ENCODE measurements around the gene INHBE.

The INHBE gene

DNA sequence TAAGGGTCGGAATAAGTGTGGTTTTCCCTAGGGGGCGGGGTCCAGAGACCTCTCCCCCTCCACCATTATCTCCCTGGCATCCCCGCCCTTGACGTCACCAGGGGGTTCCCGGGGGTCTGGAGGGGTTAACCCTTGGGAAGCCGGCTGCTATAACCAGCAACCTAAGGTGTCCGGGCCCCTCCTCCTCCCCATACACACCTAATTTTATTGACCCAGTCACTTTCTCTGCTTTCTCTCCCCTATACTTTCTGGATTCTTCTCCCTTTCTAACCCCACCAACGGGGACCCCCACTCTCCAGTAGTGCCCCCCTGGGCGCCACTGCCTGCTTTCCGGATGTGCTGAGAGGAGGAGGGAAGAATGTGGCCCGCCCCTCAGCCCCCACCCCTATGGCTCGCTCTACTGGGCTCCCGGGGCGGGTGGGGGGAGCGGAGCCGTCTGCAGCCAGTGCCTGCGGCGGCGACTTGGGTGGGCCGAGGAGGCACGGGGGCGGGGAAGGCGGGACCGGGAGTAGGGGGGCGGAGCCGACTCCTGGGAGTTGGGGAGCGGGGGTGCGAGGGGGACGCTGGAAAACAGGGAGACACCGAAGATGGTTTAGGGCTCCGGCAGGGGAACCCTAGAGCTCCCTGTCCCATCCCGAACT, 6.3 kb downstream of the INHBE start:
- DNase-seq (ENCODE audit: low read depth in 2 of 2): no peak

DNA sequence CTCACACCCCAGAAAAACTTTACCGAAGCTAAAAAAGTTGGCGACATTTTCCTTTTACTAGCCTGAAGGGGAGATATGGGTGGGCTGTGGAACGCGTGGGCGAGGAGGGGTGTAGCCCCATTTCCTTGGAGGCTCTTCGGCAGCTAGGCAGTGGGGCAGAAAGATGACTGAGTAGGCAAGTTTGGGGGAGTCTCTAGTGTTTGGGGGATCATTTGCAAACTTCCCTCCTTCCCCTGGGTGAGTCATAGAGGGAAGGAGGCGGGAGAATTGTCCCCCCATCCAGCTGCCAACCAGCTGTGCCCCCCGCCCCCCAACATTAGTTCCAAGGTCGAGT, 6.8 kb downstream of the INHBE start:
- DNase-seq (ENCODE audit: low read depth in 2 of 2): no peak

DNA sequence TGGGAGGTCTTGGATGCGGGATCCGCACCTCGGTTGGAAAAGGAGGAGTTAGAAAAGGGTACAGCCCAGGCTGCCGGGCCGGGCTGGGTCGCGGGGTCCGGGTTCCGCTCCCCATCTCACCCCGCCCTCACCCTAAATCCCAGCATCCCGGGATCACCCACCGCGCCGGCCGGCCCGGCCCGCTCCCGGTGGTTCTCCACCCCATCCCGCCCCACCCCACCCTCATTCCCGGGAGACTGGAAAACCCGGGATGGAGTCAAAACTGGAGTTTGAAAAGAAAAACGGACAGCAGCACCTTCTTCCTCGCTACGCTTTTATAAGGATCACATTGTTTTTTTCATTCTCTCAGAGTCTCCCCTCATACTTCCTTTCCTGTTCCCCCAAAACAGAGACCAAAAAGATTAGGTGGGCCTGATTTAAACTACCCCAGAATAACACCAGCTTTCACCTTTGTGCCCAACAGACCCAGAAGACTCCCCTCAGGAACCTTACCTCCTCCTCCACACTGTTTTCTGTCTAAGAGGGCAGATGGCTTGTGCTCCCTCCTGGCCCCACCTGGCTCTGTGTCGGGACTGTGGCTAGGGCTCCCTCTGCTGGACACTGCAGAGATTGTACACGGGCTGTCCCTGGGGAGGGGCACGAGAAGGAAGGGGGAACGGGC, 7.3 kb downstream of the INHBE start:
- DNase-seq (ENCODE audit: low read depth in 2 of 2): peak; percentile 71 to 78

DNA sequence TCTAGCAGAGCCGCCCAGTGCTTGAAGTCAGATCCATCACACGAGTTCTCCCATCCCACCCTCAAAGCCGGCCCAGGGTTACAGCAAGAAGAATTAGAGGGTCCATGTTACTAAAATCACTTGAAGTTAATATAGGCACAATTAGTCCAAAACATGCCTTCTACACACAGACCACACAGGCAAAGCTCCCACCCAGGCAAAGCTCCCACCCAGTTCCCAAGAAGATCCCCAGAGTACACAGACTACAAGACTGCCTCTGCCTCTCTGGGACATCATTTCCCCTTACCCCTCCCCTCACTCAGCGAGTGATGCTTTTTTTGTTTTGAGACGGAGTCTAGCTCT, 7.8 kb downstream of the INHBE start:
- DNase-seq (ENCODE audit: low read depth in 2 of 2): no peak

DNA sequence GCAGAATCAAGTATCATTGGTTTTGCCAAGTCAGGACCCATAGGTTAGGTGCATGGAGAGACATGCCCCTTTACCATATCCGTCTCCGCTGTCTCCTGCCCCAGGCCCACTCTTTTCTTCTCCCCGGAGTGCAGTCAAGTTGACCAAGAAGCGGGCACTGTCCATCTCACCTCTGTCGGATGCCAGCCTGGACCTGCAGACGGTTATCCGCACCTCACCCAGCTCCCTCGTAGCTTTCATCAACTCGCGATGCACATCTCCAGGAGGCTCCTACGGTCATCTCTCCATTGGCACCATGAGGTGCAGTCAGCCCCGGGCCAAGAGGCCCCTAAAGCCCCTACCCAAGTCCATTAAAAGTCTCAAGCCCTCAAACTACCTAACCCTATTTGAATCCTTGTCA, 9.5 kb downstream of the INHBE start:
- DNase-seq (ENCODE audit: low read depth in 2 of 2): no peak

DNA sequence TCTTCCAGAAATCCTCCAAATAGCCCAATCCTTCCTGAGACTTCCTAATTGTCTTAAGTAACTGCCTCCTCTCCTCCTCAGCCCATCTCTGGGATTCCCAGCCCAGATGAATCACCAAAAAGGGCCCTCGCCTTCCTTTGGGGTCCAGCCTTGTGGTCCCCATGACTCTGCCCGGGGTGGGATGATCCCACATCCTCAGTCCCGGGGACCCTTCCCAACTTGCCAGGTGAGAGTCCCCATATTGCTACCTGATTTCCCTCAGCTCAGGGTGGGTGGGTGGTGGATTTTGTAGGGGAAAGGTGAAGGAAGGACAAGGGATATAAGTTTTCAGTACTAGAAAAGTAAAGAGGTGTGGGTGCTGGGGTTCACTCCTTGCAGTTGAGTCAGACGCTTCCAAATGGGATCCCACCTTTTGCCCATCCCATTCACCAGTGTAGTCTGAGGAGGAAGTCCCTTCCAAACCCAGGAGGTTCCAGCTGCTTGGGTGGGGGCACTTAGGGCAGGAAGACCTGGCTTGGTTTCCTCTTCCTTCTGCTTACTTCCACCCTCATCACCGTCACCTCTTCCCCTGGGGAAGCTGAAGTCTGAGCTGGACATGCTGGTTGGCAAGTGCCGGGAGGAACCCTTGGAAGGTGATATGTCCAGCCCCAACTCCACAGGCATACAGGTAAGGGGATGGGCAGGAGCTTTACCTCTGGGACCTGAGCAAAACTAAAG, 10.1 kb downstream of the INHBE start:
- no peak for DNase-seq (ENCODE audit: low read depth in 2 of 2)

DNA sequence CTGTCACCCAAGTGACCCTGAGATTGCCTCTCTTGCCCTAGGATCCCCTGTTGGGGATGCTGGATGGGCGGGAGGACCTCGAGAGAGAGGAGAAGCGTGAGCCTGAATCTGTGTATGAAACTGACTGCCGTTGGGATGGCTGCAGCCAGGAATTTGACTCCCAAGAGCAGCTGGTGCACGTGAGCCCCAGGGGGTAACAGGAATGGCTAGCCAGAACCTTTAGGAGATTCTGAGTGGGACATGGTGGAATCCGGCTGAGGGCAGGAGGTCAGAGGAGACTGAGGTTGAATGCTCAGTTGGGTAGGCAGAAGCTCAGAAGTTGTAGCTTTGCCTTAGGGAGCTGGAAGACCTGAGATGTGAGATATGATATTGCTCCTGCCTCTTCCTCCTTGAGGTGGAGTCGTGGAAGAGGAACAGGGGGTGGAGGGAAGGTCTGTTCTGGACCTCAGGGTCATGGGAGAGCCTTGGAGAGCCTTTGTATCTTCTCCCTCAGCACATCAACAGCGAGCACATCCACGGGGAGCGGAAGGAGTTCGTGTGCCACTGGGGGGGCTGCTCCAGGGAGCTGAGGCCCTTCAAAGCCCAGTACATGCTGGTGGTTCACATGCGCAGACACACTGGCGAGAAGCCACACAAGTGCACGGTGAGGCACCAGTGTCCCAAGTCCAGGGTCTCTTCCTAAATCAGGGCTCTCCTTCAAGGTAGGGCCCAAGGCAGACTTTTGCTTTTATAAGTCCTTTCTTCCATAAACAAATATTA, 10.8 kb downstream of the INHBE start:
- DNase-seq (ENCODE audit: low read depth in 2 of 2): no peak

DNA sequence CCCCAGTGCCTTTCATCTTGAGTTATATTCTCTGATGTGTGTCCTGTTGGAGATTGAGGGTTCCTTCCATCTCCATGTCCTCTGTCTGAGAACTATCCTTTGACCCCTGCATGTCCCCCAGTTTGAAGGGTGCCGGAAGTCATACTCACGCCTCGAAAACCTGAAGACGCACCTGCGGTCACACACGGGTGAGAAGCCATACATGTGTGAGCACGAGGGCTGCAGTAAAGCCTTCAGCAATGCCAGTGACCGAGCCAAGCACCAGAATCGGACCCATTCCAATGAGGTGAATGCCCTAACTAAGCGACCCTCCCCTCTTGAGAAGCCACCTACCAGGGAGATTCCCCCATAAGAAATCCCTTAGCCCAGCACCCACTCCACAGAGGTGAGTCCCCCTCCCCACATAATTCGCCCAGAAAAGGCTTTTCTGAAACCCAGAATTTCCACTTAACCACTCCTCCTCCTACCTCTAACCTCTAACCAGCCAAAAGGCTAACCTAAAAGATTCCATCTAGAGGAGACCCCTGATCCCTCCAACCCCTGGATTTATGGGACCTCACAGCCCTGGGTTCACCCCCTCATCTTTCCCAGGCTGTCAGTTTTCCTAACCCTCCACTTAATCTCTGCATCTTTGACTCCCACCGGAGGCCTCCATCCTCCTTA, 12.2 kb downstream of the INHBE start:
- no peak for DNase-seq (ENCODE audit: low read depth in 2 of 2)

DNA sequence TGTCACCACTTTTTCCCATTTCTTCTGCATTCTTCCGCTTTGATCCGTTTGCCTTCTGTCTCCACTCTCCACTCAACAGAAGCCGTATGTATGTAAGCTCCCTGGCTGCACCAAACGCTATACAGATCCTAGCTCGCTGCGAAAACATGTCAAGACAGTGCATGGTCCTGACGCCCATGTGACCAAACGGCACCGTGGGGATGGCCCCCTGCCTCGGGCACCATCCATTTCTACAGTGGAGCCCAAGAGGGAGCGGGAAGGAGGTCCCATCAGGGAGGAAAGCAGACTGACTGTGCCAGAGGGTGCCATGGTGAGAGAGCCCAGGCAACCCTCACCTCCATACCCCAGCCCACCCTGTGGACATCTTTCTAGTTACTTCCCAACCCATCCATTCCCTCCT, 12.8 kb downstream of the INHBE start:
- no peak for DNase-seq (ENCODE audit: low read depth in 2 of 2)

DNA sequence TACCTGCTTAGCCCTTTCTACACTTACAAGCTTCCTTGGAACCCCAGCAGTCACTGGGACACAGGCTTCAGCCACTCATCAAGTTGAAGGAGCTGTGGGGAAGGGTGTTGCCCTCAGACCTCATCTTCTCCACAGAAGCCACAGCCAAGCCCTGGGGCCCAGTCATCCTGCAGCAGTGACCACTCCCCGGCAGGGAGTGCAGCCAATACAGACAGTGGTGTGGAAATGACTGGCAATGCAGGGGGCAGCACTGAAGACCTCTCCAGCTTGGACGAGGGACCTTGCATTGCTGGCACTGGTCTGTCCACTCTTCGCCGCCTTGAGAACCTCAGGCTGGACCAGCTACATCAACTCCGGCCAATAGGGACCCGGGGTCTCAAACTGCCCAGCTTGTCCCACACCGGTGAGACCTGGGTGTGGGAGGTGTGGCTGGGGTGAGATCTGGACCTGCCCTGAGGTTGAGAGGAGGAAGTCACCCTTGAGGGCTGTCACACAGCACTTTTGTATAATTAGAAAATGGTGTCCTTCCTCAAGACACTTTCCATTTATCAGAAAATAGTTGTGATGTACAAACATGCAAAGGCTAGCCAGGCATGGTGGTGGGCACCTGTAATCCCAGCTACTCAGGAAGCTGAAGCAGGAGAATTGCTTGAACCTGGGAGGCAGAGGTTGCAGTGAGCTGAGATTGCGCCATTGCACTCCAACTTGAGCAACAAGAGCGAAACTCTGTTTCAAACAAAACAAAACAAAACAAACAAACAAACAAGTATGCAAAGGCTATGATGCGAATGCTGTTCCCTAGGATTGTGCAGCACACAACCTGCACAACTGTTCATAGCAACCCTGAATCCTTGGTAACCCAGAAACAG, 14.4 kb downstream of the INHBE start:
- DNase-seq (ENCODE audit: low read depth in 2 of 2): no peak

DNA sequence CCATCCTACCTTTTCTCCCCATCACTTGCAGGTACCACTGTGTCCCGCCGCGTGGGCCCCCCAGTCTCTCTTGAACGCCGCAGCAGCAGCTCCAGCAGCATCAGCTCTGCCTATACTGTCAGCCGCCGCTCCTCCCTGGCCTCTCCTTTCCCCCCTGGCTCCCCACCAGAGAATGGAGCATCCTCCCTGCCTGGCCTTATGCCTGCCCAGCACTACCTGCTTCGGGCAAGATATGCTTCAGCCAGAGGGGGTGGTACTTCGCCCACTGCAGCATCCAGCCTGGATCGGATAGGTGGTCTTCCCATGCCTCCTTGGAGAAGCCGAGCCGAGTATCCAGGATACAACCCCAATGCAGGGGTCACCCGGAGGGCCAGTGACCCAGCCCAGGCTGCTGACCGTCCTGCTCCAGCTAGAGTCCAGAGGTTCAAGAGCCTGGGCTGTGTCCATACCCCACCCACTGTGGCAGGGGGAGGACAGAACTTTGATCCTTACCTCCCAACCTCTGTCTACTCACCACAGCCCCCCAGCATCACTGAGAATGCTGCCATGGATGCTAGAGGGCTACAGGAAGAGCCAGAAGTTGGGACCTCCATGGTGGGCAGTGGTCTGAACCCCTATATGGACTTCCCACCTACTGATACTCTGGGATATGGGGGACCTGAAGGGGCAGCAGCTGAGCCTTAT, 15.3 kb downstream of the INHBE start:
- DNase-seq (ENCODE audit: low read depth in 2 of 2): no peak

DNA sequence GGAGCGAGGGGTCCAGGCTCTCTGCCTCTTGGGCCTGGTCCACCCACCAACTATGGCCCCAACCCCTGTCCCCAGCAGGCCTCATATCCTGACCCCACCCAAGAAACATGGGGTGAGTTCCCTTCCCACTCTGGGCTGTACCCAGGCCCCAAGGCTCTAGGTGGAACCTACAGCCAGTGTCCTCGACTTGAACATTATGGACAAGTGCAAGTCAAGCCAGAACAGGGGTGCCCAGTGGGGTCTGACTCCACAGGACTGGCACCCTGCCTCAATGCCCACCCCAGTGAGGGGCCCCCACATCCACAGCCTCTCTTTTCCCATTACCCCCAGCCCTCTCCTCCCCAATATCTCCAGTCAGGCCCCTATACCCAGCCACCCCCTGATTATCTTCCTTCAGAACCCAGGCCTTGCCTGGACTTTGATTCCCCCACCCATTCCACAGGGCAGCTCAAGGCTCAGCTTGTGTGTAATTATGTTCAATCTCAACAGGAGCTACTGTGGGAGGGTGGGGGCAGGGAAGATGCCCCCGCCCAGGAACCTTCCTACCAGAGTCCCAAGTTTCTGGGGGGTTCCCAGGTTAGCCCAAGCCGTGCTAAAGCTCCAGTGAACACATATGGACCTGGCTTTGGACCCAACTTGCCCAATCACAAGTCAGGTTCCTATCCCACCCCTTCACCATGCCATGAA, 16.0 kb downstream of the INHBE start:
- no peak for DNase-seq (ENCODE audit: low read depth in 2 of 2)

DNA sequence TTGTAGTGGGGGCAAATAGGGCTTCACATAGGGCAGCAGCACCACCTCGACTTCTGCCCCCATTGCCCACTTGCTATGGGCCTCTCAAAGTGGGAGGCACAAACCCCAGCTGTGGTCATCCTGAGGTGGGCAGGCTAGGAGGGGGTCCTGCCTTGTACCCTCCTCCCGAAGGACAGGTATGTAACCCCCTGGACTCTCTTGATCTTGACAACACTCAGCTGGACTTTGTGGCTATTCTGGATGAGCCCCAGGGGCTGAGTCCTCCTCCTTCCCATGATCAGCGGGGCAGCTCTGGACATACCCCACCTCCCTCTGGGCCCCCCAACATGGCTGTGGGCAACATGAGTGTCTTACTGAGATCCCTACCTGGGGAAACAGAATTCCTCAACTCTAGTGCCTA, 16.6 kb downstream of the INHBE start:
- DNase-seq (ENCODE audit: low read depth in 2 of 2): no peak

DNA sequence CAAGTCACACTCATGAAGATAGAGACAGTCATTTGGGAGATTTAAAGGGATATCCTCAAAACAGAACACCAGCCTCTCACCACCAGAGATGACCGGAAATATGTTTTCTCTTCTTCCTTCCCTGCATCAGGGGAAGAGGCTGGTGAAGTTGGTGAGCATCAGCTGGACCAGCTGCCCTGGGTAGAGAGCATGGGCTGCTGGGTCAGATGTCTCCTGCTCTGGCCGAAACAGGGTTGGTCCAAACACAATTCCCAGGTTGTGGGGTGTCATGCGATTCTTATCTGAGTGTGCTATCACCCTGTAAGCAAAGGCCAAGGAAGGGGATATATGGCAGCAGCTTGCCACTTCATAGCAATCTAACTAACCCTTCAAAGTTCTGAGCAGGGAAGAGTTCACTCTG, 17.3 kb downstream of the INHBE start:
- no peak for DNase-seq (ENCODE audit: low read depth in 2 of 2)

DNA sequence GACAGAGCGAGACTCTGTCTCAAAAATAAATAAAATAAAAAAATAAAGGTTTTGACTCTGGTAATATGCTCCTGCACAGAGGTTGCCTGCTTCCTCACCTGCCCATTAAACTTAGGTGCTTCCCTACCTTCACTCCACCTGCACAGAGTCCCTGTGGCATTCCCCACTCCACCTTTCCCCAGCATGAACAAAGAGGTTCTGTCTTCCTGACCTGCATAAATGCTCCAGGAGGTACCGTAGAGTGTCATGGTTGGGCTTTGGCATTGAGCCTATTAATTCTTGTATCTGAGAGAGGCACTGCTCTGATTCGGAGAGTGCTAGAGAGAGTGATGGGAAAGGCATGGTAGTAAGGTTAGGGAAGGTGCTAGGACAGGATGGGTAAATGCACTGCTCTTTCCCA, 18.3 kb downstream of the INHBE start:
- DNase-seq (ENCODE audit: low read depth in 2 of 2): no peak

DNA sequence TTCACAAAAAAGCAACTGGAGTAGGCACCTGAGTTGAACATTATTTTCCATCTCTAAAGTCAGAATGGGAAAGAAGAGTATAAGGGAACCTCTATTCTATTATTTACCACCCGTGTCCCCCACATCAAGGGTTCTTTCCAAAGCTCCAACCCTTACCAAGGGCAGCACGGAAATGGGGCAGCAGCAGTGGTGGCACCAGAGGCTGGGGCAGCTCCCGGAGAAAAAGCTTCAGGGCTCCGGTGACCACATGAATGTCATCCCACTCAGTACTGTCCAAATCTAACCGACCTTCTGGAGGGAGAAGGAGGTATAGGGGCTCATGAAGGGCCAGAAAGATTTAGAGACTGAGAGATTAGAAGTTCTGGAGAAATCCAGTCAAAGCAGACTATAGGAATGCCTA, 18.8 kb downstream of the INHBE start:
- DNase-seq (ENCODE audit: low read depth in 2 of 2): no peak

DNA sequence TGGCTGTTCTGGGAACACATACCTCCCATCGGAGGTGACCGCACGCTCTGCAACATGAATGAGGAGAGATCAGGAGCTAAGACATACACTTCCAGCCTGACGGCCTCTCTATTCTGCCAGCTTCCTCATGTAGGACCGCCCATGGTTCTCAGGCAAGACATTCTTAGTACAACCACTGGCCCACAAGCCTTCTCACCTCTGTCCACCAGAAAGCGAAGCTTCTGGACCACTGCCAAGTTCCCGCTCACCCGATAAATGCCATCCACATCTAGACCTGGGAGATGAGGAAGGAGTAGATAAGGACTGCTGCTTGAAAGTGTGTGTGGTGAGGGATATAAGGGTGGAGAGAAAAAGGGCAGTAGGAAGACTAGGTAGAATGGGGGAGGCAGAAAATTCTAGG, 19.3 kb downstream of the INHBE start:
- DNase-seq (ENCODE audit: low read depth in 2 of 2): no peak

DNA sequence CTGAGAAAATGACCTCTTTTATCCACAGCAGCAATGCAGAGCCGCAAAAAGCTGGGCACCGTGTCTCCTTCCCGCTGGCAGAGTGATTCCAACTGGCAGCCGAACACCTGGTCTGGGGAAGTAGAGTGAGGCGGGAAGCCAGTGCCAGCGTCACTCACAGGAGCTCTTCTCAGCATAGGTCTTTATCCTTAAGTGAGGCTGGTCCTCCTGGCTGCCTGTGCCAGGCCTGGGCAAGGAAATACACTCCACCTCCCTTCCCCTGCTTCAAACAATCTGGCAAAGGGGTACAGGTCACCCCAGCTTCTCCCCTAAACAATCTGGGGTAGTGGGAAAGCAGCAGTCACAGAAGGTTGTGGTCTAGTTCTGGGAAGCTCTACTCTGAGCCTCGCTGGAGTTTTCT, 19.8 kb downstream of the INHBE start:
- DNase-seq (ENCODE audit: low read depth in 2 of 2): no peak

DNA sequence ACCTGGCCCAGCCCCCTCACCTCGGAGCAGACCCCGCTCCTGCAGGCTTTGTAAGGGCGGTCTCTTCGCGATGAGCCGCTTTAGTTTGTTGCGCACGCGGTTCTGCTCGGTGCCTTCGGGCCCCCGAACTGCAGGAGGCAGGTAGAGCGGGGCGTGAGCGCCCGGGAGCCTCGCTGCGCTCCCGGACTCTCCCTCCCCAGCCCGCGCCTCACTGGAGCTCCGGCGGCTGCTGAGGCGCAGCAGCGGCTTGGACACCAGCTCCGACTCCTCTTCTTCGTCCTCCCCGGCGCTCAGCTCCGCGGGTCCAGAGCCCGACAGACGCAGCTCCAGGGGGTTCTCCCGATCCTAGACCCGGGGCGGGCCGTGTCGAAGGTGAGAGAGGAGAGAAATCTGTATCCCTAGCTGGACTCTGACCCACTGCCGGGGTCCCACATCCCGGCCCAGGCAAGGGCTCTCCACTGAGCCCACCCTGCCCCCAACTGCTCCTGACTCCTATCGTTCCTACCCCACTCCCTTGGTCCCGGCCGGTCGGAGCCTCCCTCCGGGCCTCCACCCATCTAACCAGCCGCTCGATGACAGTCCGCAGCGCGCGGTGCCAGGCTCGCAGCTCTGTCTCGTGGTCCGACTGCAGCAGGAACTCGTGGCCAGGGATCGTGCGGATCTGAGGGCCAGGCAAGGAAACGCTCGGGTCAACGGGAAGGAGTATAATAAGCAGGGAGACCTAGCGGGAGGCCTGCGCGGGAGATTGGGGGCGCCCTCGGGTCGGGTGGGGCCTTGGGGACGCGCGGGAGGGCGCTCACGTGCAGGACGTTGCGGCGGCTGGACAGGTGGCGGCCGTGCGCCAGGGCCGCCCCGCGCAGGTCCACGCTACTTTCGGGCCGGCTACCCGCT, 20.4 kb downstream of the INHBE start:
- no peak for DNase-seq (ENCODE audit: low read depth in 2 of 2)
